Liver (tissue), 3 donors: Measurements from ENCODE around the gene PLP2.

Experiments used
- CTCF ChIP-seq: fragments of 150-350 bp; IDR thresholded peaks from 2 replicates; pipeline ENCODE4 v1.5.1; 2017; ENCODE audit warnings: improper control_type of control experiment, low read depth, low read length; ENCODE audit not compliant: missing input control
- EGR1 ChIP-seq, 2 donors: IDR thresholded peaks; 2 replicates each; pipeline ENCODE4 v1.6.1; 2016 to 2018; ENCODE audit warnings: antibody characterized with exemption in 2 of 2, low read depth in 2 of 2
- HNF4A ChIP-seq, 2 donors: conservative IDR thresholded peaks; 2 replicates each; pipeline ENCODE4 v1.6.1; 2016; ENCODE audit warnings: antibody characterized with exemption in 2 of 2, mild to moderate bottlenecking in 2 of 2
- YY1 ChIP-seq: IDR thresholded peaks from 2 replicates; pipeline ENCODE4 v1.6.1; 2016; ENCODE audit warnings: antibody characterized with exemption, mild to moderate bottlenecking
- TF ChIP-seq, protein P1 (sequence below): IDR thresholded peaks from 2 replicates; pipeline ENCODE4 v1.6.1; 2016; ENCODE audit warnings: antibody characterized with exemption
- TF ChIP-seq, protein P2 (sequence below): IDR thresholded peaks from 2 replicates; pipeline ENCODE4 v1.6.1; 2016; ENCODE audit warnings: antibody characterized with exemption
- TF ChIP-seq, protein P3 (sequence below): IDR thresholded peaks from 2 replicates; pipeline ENCODE4 v1.6.1; 2016; ENCODE audit warnings: antibody characterized with exemption, mild to moderate bottlenecking
- donor health status: healthy.
- donor health status: healthy.

DNA sequence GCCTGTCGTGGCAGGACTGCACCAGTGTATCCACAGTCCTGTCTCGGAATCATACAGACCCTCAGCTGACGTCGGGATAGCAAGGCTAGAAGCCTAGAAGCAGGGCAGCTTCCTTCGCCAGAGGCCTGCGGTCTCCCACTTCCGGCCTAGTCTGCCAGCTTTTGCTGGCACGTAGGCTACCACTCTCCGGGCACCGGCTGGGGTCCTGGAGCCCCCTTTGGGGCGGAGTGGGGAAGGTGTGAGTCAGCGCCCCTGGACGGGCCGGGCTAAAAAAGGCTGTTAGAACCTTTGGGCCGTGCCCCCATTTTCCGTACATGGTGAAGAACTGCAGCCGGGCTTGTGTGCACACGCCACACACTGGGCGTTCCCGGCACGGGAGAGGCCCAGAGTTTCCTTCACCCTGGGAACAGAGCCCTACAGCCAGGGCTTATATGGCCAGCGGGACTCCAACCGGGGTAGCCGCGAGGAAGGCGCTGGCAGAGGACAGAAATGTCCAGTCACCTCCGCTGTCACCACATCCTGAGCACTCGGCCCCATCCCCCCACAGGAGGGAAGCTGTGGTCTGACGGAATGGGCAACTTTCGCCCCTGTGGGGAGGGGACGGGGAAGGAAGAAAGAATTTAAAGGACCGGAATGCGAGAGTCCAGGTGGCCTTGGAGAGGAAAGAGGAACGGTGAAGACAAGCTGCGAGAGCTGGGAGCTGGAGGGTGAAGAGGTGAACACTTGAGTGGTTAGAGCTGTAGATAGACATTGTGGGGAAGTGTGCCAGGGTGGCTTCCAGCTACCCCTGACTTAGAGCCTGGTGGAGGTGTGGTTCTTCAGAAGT, 4.6 kb upstream of the PLP2 start:
- no peak for TF ChIP-seq CTCF
- TF ChIP-seq YY1, result no peak
- TF ChIP-seq EGR1 (IDR thresholded peaks at IDR 0.05; ENCODE audit: low read depth in 2 of 2), result no peak
- TF ChIP-seq, protein P1, sequence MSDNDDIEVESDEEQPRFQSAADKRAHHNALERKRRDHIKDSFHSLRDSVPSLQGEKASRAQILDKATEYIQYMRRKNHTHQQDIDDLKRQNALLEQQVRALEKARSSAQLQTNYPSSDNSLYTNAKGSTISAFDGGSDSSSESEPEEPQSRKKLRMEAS, result no peak
- no peak for TF ChIP-seq HNF4A (conservative IDR thresholded peaks at IDR 0.05)
- TF ChIP-seq, protein P2, sequence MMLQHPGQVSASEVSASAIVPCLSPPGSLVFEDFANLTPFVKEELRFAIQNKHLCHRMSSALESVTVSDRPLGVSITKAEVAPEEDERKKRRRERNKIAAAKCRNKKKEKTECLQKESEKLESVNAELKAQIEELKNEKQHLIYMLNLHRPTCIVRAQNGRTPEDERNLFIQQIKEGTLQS, result no peak
- TF ChIP-seq, protein P3, sequence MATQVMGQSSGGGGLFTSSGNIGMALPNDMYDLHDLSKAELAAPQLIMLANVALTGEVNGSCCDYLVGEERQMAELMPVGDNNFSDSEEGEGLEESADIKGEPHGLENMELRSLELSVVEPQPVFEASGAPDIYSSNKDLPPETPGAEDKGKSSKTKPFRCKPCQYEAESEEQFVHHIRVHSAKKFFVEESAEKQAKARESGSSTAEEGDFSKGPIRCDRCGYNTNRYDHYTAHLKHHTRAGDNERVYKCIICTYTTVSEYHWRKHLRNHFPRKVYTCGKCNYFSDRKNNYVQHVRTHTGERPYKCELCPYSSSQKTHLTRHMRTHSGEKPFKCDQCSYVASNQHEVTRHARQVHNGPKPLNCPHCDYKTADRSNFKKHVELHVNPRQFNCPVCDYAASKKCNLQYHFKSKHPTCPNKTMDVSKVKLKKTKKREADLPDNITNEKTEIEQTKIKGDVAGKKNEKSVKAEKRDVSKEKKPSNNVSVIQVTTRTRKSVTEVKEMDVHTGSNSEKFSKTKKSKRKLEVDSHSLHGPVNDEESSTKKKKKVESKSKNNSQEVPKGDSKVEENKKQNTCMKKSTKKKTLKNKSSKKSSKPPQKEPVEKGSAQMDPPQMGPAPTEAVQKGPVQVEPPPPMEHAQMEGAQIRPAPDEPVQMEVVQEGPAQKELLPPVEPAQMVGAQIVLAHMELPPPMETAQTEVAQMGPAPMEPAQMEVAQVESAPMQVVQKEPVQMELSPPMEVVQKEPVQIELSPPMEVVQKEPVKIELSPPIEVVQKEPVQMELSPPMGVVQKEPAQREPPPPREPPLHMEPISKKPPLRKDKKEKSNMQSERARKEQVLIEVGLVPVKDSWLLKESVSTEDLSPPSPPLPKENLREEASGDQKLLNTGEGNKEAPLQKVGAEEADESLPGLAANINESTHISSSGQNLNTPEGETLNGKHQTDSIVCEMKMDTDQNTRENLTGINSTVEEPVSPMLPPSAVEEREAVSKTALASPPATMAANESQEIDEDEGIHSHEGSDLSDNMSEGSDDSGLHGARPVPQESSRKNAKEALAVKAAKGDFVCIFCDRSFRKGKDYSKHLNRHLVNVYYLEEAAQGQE, result no peak
